ENCODE results near the gene THBS2.

DNA sequence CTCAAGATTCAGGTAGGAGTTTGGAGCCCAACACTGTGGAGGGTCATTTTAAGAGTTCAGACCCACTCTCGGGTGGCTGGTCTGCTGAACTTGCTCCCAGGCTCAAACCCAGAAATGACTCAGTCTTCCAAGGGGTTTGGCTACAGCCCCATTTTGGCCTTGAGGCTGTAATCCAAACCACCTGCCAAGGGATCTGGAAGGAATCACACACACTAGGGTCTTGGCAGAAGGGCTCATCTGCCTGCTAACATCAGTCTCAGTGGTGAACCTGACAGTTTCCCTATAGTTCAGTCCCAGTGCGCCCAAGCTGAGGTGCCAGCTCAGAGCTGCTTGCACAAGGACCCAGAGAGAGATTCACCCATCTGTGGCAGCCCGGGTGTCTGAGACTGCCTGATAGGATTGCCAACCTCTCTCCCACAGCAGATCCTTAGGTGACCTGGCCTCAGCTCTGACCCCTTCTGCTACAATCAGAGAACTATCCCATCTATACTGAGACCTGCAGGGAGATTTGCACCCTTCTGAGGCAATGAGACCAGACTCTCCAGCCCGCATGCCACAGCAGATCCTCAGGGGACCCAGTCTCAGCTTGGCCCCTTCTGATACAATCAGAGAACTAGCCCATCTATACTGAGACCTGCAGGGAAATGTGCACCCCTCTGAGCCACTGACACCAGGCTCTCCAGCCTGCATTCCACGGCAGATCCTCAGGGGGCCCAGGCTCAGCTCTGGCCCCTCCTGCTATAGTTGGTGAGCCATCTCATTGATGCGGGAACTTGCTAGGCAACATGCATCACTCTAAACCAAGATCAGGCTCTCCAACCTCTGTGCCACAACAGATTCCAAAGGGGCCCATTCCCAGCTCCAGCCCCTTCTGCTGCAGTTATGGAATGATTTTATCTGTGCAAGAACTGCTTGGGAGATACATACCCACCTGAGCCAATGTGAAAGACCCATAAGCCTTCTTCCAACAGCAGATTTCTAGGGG, 48.2 kb downstream of the THBS2 start:
- TF ChIP-seq CTCF (IDR thresholded peaks at IDR 0.05) (no peak), POLR2A (IDR thresholded peaks at IDR 0.05) (no peak)

All from thyroid gland (tissue), 4 donors.